ENCODE results near the gene LEMD3. TPM values are rescaled to one million over a fixed set of nuclear protein-coding genes. Genes with fewer than 3 reads are reported as not detected.

The LEMD3 gene
- total RNA-seq, 4 donors from 2014 or later = 38.3 to 57.3 (median 50.3) TPM

- Histone ChIP-seq H3K36me3 (peaks cover 0 to 6% (median 0%) of the 10 kb centered on the region in 3 donors), H3K27me3 (no peaks in the 10 kb centered on the region), H3K4me1 (peaks cover 0 to 7% (median 0%) of the 10 kb centered on the region in 4 donors), H3K27ac (no peak overlapping the region), H3K9me3 (peaks cover 0 to 15% (median 0%) of the 10 kb centered on the region in 4 donors), H3K4me3 (no peak overlapping the region)
- TF ChIP-seq EP300 (IDR thresholded peaks at IDR 0.05) = no peak
- no peak for TF ChIP-seq CTCF (IDR thresholded peaks at IDR 0.05)
- no peak for TF ChIP-seq POLR2A (IDR thresholded peaks at IDR 0.05)
- WGBS, 2 donors = 90 to 96% methylated on average over 2 of the region's 2 CpGs
- DNase-seq (ENCODE audit: low spot score in 2 of 2) = no peak
Measured at GRCh38 chr12:65196762-65197567, 27.6 kb downstream of the LEMD3 start.

- Histone ChIP-seq H3K9me3 (peaks cover 0 to 15% (median 0%) of the 10 kb centered on the region in 4 donors), H3K27me3 (no peaks in the 10 kb centered on the region), H3K4me1 (peaks cover 0 to 23% (median 0%) of the 10 kb centered on the region in 4 donors), H3K36me3 (no peaks in the 10 kb centered on the region), H3K4me3 (no peak overlapping the region), H3K27ac (no peak overlapping the region)
- DNase-seq (ENCODE audit: low spot score in 2 of 2) = no peak
- WGBS, 2 donors = 97 to 98% methylated on average over 2 of the region's 2 CpGs
- TF ChIP-seq EP300 (IDR thresholded peaks at IDR 0.05) = no peak
- no peak for TF ChIP-seq POLR2A (IDR thresholded peaks at IDR 0.05)
- TF ChIP-seq CTCF (IDR thresholded peaks at IDR 0.05) = no peak
Measured at GRCh38 chr12:65199604-65200003, 30.2 kb downstream of the LEMD3 start.

- no peak overlapping the region for H3K27ac ChIP-seq
Measured at GRCh38 chr12:65200007-65200665, 30.8 kb downstream of the LEMD3 start.

GRCh38 chr12:65203376-65203775 is 34.0 kb downstream of the LEMD3 start:
- no peaks in the 10 kb centered on the region for H3K9me3 ChIP-seq
- H3K36me3 ChIP-seq = no peaks in the 10 kb centered on the region
- peaks cover 0 to 44% (median 0%) of the 10 kb centered on the region in 4 donors for H3K4me1 ChIP-seq
- TF ChIP-seq CTCF (IDR thresholded peaks at IDR 0.05) (no peak), EP300 (IDR thresholded peaks at IDR 0.05) (no peak), POLR2A (IDR thresholded peaks at IDR 0.05) (no peak)
- no peaks in the 10 kb centered on the region for H3K27me3 ChIP-seq
- H3K27ac ChIP-seq = peak overlapping the region in 1 of 4 donors; percentile 10
- H3K4me3 ChIP-seq = no peak overlapping the region
- no peak for DNase-seq (ENCODE audit: low spot score in 2 of 2)

More at GRCh38 chr12:65200007-65200665, 30.8 kb downstream of the LEMD3 start:
- Histone ChIP-seq H3K4me3 (no peak overlapping the region), H3K4me1 (peaks cover 0 to 28% (median 0%) of the 10 kb centered on the region in 4 donors), H3K9me3 (peaks cover 0 to 15% (median 0%) of the 10 kb centered on the region in 4 donors), H3K27me3 (no peaks in the 10 kb centered on the region), H3K36me3 (no peaks in the 10 kb centered on the region)
- WGBS, 2 donors = 95 to 97% methylated on average over 6 of the region's 6 CpGs
- DNase-seq (ENCODE audit: low spot score in 2 of 2) = no peak
- TF ChIP-seq POLR2A (IDR thresholded peaks at IDR 0.05) (no peak), CTCF (IDR thresholded peaks at IDR 0.05) (no peak), EP300 (IDR thresholded peaks at IDR 0.05) (no peak)

Data from tibial nerve (tissue), 4 donors.